GM12874 (cell line): Measurements from ENCODE around the gene IRF1.
A peak's percentile ranks its signal among the peaks of the same experiment; 100 is the strongest.

Experiments used
- TF ChIP-seq, protein P1 (sequence below): IDR thresholded peaks from 2 replicates; pipeline ENCODE4 v1.5.1; 2011; ENCODE audit warnings: low read depth, mild to moderate bottlenecking, control low read depth, low read length, moderate library complexity; ENCODE audit not compliant: insufficient read depth

The IRF1 gene

DNA sequence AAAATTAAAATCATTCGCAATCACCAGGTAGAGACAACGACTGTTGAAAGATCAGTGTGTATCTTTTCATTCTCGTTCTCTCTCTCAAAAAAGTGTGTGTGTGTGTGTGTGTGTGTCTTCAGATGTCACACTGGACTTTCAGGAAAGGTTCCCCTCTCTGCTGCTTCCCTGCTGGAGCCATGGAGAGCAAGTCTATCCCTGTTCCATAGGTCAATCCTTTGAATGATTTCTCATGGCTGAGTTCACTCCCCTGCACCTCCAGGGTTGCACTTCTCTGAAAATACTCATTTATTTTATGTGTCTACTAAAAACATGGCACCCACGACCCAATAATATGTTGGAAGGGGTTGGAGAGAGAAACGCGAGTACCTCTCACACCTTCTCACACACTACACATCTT lies 28.2 kb downstream of the IRF1 start:
- TF ChIP-seq, protein P1, sequence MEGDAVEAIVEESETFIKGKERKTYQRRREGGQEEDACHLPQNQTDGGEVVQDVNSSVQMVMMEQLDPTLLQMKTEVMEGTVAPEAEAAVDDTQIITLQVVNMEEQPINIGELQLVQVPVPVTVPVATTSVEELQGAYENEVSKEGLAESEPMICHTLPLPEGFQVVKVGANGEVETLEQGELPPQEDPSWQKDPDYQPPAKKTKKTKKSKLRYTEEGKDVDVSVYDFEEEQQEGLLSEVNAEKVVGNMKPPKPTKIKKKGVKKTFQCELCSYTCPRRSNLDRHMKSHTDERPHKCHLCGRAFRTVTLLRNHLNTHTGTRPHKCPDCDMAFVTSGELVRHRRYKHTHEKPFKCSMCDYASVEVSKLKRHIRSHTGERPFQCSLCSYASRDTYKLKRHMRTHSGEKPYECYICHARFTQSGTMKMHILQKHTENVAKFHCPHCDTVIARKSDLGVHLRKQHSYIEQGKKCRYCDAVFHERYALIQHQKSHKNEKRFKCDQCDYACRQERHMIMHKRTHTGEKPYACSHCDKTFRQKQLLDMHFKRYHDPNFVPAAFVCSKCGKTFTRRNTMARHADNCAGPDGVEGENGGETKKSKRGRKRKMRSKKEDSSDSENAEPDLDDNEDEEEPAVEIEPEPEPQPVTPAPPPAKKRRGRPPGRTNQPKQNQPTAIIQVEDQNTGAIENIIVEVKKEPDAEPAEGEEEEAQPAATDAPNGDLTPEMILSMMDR, result no peak

DNA sequence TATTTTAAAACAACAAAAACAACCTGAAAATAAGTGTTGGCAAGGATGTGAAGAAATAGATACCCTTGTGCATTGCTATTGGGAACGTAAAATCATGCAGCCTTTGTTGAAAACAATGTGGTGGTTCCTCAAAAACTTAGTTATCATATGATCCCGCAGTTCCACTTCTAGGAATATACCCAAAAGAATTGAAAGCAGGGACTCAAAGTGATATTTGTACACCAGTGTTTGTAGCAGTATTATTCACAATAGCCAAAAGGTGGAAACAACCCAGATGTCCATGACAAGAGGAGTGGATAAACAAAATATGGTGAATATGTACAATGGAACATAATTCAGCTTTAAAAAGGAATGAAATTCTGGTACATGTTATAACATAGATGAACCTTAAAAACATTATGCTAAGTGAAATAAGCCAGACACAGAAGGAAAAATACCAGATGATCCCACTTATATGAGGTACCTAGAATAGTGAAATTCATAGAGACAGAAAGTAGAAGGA lies 29.0 kb downstream of the IRF1 start:
- TF ChIP-seq, protein P1, result no peak

DNA sequence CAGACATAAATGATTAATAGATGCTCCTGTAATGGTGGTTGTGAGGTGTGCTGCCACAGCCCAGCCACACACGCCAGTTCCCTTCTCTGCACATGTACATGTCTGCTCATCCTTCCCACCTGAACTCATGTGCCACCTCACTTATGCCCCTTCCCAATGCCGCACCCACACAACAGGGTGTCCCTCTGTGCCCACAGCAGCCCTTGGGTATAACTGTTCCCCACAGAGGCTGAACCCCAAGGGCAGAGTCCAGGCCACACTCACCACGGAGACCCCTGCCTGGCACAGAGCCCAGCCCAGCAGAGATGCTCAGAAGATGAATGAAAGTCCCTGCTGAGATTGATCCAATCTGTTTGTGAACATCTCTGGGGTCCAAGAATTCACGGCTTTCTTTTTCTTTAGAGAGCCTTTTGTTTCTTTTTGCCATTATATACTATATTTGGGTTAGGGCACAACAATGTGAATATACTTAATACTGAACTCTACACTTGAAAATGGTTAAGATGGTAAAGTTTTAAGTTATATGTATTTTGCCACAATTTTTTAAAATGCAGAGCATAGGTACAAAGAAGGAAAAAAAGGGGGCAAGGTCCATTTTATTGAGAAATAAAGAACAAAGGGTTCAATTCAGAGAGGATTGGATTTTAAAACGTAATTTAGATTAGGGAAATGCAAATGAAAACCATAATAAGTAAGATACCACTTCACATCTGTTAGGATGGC lies 29.6 kb downstream of the IRF1 start:
- TF ChIP-seq, protein P1, result no peak

DNA sequence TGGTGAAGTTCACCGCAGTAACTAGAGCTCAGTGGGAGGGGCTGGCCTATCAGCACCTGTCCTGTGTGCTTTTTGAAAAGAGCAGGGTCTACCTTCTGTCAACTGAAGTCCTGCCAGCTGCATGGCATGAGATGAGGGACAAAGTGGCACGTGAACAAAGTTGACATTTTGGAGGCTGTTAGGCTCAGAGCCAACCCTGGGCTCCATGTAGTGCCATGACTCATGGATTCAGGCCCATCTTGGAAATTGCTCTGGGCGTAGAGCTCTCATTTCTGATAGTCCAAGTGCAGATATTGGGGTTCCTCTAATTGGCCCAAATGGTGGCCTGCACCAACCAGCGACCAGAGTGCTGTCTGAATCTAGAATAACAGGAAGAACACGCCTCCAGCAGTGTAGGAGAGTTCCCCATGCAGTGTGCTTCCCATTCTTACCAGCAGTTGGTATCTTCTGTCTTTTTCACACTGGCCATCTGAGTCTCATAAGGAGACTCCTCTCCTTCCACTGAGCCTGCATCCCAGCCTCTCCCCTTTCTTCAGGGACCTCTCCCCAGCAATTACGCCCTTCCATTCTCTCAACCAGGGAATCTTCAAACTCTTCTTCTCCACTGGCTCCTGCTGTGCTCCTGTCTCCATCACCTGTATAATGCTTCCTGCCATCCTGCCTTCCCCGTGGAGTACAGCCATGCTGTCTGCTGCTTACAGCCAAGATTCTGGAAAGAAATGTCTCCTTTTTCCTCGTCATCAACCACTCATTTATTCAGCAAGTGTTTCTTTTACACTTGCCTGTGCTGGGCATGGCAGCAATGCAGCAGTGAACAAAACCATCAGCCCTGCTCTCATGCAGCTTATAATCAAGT lies 30.4 kb downstream of the IRF1 start:
- TF ChIP-seq, protein P1, result peak; percentile 25; the same call in 1 of the 2 replicates

DNA sequence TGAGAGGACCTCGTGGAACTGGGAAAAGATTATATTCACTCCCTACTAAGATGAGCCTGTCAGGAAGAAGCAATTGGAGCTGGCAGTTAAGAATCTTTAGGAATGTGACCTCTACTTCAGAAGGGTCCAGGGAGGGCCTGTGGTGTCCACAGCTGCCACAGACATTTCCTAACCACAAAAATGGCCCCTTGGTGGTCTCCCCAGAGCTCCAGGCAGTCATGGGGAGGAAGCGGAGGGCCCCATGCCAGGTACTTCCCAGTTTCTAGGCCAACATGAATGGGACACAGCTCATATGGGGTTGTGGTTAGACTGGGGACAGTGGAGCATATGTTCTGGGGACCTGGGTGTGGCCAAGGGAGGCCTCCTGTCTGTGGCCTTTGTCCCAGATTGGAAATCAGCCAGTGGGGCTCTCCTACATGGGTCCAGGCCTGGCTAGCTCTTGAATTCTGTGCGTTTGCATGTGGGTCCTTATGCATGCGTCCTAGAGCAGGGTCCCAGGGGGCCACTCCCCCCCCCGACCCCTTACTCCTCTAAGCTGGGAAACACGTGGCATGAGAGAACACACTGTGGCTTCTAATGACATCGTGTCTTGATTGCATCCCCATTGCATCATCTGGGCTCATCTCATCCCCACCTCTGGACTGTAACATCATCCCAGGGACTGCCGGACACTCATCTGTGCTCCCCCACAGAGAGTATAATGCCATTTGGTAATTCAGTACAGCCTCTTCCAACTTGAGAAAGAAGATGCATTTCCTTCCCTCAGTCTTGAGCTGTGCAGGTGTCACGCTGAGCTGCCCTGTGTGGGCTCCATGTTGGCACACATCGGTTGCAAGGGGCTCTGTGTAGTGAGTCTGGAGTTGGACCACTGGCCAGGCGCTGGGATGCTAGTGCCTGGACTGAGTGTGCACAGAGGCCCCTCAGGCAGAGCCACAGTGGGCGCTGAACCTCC lies 31.3 kb downstream of the IRF1 start:
- TF ChIP-seq, protein P1, result no peak

DNA sequence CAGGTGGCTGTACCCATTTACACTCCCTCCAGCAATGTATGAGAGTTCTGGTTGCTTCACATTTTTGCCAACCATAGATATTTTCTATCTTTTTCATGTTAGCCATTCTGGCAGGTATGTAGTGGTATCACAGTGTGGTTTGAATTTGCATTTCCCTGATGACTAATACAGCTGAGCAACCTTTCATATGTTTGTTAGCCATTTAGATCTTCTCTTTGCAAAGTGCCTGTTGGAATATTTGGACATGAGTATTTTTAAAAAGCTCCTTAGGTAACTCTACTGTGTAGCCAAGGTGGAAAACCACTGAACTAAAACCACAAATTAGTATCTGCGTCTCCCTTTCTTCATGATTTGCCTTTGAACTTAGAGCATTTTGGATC lies 31.9 kb downstream of the IRF1 start:
- TF ChIP-seq, protein P1, result no peak

DNA sequence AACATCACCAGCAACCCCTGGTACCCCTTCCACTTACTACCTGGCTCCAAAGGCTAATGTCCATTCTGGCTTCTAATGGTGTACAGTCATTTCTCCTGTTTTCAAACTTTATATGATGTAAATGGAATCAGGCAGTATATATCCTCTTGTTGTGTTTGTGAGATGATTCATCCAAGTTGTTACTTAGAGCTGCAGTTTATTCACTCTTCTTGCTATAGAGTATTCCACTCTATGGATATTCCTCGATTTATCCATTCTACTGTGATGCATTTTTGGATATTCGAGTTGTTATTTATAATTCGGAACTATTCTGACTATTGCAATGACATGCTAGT lies 32.4 kb downstream of the IRF1 start:
- TF ChIP-seq, protein P1, result no peak
